Skin of body (tissue), 2 donors: Measurements from ENCODE around the gene PCDHB6. TPM values are rescaled to one million over a fixed set of nuclear protein-coding genes. Genes with fewer than 3 reads are reported as not detected.
"Not testable (repeated sequence)": the region's sequence is repeated elsewhere in the genome, so short reads cannot be mapped to it uniquely, and the experiment has no call there.

Source experiments
- DNase-seq: peaks from one replicate; lab custom pipeline; 2025; lab: John Stamatoyannopoulos, UW
- total RNA-seq: library from RNA; depleted of rRNA; stranded (reverse); fragments of >200 nt; gene quantifications from one replicate; pipeline ENCODE4 v1.2.3, GENCODE V29; 2014

The PCDHB6 gene
- total RNA-seq, 1 donor from 2014 or later, result 0.39 TPM

DNA sequence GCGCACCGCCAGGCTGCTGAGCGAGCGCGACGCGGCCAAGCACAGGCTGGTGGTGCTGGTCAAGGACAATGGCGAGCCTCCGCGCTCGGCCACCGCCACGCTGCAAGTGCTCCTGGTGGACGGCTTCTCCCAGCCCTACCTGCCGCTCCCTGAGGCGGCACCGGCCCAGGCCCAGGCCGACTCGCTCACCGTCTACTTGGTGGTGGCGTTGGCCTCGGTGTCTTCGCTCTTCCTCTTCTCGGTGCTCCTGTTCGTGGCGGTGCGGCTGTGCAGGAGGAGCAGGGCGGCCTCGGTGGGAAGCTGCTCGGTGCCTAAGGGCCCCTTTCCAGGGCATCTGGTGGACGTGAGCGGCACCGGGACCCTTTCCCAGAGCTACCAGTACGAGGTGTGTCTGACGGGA, 51.8 kb downstream of the PCDHB6 start:
- DNase-seq, result not testable (repeated sequence)

Other genes with a start within 250 kb of the PCDHB6 start
- gene PCDHAC1, start 223.8 kb upstream of the PCDHB6 start, total RNA-seq, result 0.69 TPM
- 3.0 TPM for gene PCDHAC2, start 183.6 kb upstream of the PCDHB6 start, total RNA-seq
- not detected for gene PCDHB1, start 98.7 kb upstream of the PCDHB6 start, total RNA-seq
- gene PCDHB2, start 55.4 kb upstream of the PCDHB6 start, total RNA-seq, result 3.1 TPM
- gene PCDHB3, start 49.6 kb upstream of the PCDHB6 start, total RNA-seq, result 2.7 TPM
- gene PCDHB4, start 28.2 kb upstream of the PCDHB6 start, total RNA-seq, result 1.6 TPM
- 2.7 TPM for gene PCDHB5, start 14.9 kb upstream of the PCDHB6 start, total RNA-seq
- gene PCDHB7, start 22.6 kb downstream of the PCDHB6 start, total RNA-seq, result 1.1 TPM
- gene PCDHB8, start 27.7 kb downstream of the PCDHB6 start, total RNA-seq, result 0.49 TPM
- gene PCDHB16, start 32.3 kb downstream of the PCDHB6 start, total RNA-seq, result 2.5 TPM
- gene PCDHB9, start 37.1 kb downstream of the PCDHB6 start, total RNA-seq, result 0.89 TPM
- gene PCDHB10, start 42.3 kb downstream of the PCDHB6 start, total RNA-seq, result 1.8 TPM
- 3.5 TPM for gene PCDHB11, start 49.6 kb downstream of the PCDHB6 start, total RNA-seq
- 2.2 TPM for gene PCDHB12, start 58.7 kb downstream of the PCDHB6 start, total RNA-seq
- 2.9 TPM for gene PCDHB13, start 63.9 kb downstream of the PCDHB6 start, total RNA-seq
- 3.8 TPM for gene PCDHB14, start 73.3 kb downstream of the PCDHB6 start, total RNA-seq
- gene PCDHB15, start 95.3 kb downstream of the PCDHB6 start, total RNA-seq, result 3.6 TPM
- 1.4 TPM for gene SLC25A2, start 154.0 kb downstream of the PCDHB6 start, total RNA-seq
- 88.8 TPM for gene TAF7, start 170.7 kb downstream of the PCDHB6 start, total RNA-seq
- 0.39 TPM for gene PCDHGA1, start 180.5 kb downstream of the PCDHB6 start, total RNA-seq
- 3.6 TPM for gene PCDHGA2, start 188.7 kb downstream of the PCDHB6 start, total RNA-seq
- gene PCDHGA3, start 193.8 kb downstream of the PCDHB6 start, total RNA-seq, result 1.6 TPM
- gene PCDHGB1, start 200.0 kb downstream of the PCDHB6 start, total RNA-seq, result 2.6 TPM
- gene PCDHGA4, start 205.0 kb downstream of the PCDHB6 start, total RNA-seq, result 2.9 TPM
- 3.3 TPM for gene PCDHGB2, start 209.9 kb downstream of the PCDHB6 start, total RNA-seq
- 3.6 TPM for gene PCDHGA5, start 214.1 kb downstream of the PCDHB6 start, total RNA-seq
- gene PCDHGB3, start 220.2 kb downstream of the PCDHB6 start, total RNA-seq, result 4.3 TPM
- 3.6 TPM for gene PCDHGA6, start 223.8 kb downstream of the PCDHB6 start, total RNA-seq
- 3.5 TPM for gene PCDHGA7, start 232.7 kb downstream of the PCDHB6 start, total RNA-seq
- 6.1 TPM for gene PCDHGB4, start 237.6 kb downstream of the PCDHB6 start, total RNA-seq
- 3.3 TPM for gene PCDHGA8, start 242.6 kb downstream of the PCDHB6 start, total RNA-seq
- 8.0 TPM for gene PCDHGB5, start 247.9 kb downstream of the PCDHB6 start, total RNA-seq